ENCODE measurements around the gene SRCAP.
A peak's percentile ranks its signal among the peaks of the same experiment; 100 is the strongest.

SRCAP gene

GRCh38 chr16:30758988-30759491, 60.1 kb downstream of the SRCAP start:
- no peak for DNase-seq (ENCODE audit: low read depth)

- no peak for DNase-seq (ENCODE audit: low read depth)
These were observed 61.1 kb downstream of the SRCAP start for GRCh38 chr16:30760001-30760559.

- no peak for DNase-seq (ENCODE audit: low read depth)
These were observed 61.8 kb downstream of the SRCAP start for GRCh38 chr16:30760577-30761426.

- DNase-seq (ENCODE audit: low read depth), result peak; percentile 38
These were observed 62.5 kb downstream of the SRCAP start for GRCh38 chr16:30761427-30761927.

- DNase-seq (ENCODE audit: low read depth), result peak; percentile 90
These were observed 63.2 kb downstream of the SRCAP start, which contains the start of the genes CFAP119 and RNF40 for GRCh38 chr16:30761928-30762902. Gene CFAP119, minus strand, starts transcription at chr16:30762062. Its CDS starts 314 bp downstream, at chr16:30761748. Gene RNF40, plus strand, starts transcription at chr16:30762322. Its CDS starts 224 bp downstream, at chr16:30762546.

GRCh38 chr16:30762991-30763725, 64.2 kb downstream of the SRCAP start:
- DNase-seq (ENCODE audit: low read depth), result no peak

- DNase-seq (ENCODE audit: low read depth), result no peak
These were observed 65.1 kb downstream of the SRCAP start for GRCh38 chr16:30764086-30764485.

GRCh38 chr16:30764816-30765465, 66.0 kb downstream of the SRCAP start:
- DNase-seq (ENCODE audit: low read depth), result no peak

GRCh38 chr16:30766206-30766932, 67.4 kb downstream of the SRCAP start:
- no peak for DNase-seq (ENCODE audit: low read depth)

GRCh38 chr16:30766933-30767284, 67.9 kb downstream of the SRCAP start:
- DNase-seq (ENCODE audit: low read depth), result no peak

- no peak for DNase-seq (ENCODE audit: low read depth)
These were observed 68.9 kb downstream of the SRCAP start for GRCh38 chr16:30767767-30768465.

GRCh38 chr16:30768583-30769181, 69.7 kb downstream of the SRCAP start:
- DNase-seq (ENCODE audit: low read depth), result no peak

GRCh38 chr16:30769379-30770089, 70.6 kb downstream of the SRCAP start:
- DNase-seq (ENCODE audit: low read depth), result no peak

GRCh38 chr16:30771726-30772125, 72.8 kb downstream of the SRCAP start:
- no peak for DNase-seq (ENCODE audit: low read depth)

GRCh38 chr16:30773826-30774225, 74.9 kb downstream of the SRCAP start:
- DNase-seq (ENCODE audit: low read depth), result no peak

GRCh38 chr16:30774367-30775130, 75.6 kb downstream of the SRCAP start:
- no peak for DNase-seq (ENCODE audit: low read depth)

- no peak for DNase-seq (ENCODE audit: low read depth)
These were observed 76.1 kb downstream of the SRCAP start for GRCh38 chr16:30775131-30775391.
